GM10266 (cell line): ENCODE measurements around the gene CDK6.

Source experiments
- DNase-seq: peaks from one replicate; pipeline ENCODE4 v3.0.0; 2012; ENCODE audit errors: extremely low spot score
- TF ChIP-seq, protein P1 (sequence below): IDR thresholded peaks from 2 replicates; pipeline ENCODE4 v1.5.1; 2012; ENCODE audit warnings: mild to moderate bottlenecking, low read depth; ENCODE audit not compliant: control insufficient read depth, insufficient read depth; ENCODE audit errors: missing control alignments

The CDK6 gene

GRCh38 chr7:92644406-92645113, 191.8 kb downstream of the CDK6 start:
- TF ChIP-seq, protein P1, sequence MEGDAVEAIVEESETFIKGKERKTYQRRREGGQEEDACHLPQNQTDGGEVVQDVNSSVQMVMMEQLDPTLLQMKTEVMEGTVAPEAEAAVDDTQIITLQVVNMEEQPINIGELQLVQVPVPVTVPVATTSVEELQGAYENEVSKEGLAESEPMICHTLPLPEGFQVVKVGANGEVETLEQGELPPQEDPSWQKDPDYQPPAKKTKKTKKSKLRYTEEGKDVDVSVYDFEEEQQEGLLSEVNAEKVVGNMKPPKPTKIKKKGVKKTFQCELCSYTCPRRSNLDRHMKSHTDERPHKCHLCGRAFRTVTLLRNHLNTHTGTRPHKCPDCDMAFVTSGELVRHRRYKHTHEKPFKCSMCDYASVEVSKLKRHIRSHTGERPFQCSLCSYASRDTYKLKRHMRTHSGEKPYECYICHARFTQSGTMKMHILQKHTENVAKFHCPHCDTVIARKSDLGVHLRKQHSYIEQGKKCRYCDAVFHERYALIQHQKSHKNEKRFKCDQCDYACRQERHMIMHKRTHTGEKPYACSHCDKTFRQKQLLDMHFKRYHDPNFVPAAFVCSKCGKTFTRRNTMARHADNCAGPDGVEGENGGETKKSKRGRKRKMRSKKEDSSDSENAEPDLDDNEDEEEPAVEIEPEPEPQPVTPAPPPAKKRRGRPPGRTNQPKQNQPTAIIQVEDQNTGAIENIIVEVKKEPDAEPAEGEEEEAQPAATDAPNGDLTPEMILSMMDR: no peak
- DNase-seq: no peak

- TF ChIP-seq, protein P1: no peak
- no peak for DNase-seq
Measured at GRCh38 chr7:92643821-92644220, 192.6 kb downstream of the CDK6 start.

DNA sequence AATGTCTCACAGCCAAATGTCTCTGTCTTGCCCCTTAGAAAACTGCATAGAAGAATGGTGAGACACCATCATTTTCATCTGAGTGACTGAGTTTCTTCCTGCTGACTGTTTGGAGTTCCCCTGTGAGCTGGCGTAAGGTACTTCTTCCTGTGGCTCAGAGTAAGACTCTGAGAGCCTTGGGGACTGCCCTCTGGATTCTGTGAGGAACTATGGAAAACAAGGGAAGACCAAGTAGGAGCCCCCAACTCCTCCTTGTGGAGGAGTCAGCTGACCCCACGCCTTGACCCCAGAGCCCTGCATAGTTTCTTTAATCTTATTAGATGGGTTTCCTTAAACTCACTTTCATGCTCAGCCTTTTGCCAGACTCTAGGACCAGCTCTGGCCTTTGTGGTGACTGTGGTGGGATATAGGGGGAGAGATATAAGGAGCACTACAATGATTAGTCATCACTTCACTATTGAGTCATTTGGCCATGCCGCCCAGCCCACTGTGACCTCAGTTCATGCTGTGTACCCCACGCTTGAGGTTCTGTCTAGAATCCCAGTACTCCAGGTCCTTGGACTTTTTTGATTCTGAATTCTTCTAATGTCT, 194.4 kb downstream of the CDK6 start:
- TF ChIP-seq, protein P1: no peak
- DNase-seq: peak; percentile 16

DNA sequence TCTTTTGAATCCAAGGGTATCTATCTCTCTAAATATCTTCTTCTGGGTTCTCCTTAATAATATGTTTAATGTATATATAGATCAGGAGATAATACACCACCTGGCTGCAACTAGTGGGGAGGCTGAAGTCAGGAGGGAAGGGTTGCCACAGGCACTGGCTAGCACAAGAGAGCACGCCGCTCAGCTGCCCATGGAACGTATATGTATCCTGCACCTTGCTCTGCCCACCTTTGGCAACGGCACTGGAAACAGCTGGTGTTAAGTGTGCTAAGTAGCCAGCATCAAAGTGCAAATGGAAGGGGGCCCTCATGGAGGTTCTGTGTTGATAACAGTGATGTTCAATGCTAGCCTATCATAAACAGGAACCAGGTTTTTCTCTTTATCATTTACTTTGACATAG, 196.4 kb downstream of the CDK6 start:
- no peak for DNase-seq
- TF ChIP-seq, protein P1: no peak

GRCh38 chr7:92639213-92639896, 197.0 kb downstream of the CDK6 start:
- TF ChIP-seq, protein P1: no peak
- DNase-seq: no peak

DNA sequence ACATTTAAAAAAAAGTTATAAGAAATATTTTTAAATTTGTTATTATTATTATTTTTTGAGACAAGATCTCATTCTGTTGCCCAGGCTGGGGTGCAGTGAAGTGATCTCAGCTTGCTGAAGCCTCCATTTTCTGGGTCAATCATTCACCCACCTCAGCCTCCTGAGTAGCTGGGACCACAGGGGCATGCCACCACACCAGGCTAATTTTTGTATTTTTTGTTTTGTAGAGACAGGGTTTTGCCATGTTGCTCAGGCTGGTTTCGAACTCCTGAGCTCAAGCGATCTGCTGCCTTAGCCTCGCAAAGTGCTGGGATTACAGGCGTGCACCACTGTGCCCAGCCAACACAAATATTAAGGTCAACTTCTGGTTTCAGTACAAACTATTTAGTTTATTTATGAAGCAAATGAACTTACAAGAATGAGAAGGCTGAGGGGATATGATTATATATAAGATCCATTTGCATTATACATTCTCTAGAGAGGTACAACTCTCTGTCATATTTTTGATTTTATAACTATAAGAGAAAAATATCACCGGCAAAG, 200.3 kb downstream of the CDK6 start:
- TF ChIP-seq, protein P1: no peak

More for the DNA sequence above, 200.3 kb downstream of the CDK6 start:
- DNase-seq: no peak
